GM12864 (cell line): Measurements from ENCODE around the gene PAK5.

Experiments used
- DNase-seq: peaks from one replicate; pipeline ENCODE4 v3.0.0-alpha.2; 2011; ENCODE audit warnings: low read depth
- H3K4me3 ChIP-seq: 2 replicates; pipeline ENCODE4 v1.5.1; 2011; ENCODE audit warnings: mild to moderate bottlenecking, low read depth, low read length, control low read depth
- CTCF ChIP-seq: IDR thresholded peaks from 2 replicates; pipeline ENCODE4 v1.5.1; 2011; ENCODE audit warnings: low read depth, mild to moderate bottlenecking, moderate library complexity, low read length, control low read depth, inconsistent platforms; ENCODE audit errors: missing control alignments

Gene PAK5

DNA sequence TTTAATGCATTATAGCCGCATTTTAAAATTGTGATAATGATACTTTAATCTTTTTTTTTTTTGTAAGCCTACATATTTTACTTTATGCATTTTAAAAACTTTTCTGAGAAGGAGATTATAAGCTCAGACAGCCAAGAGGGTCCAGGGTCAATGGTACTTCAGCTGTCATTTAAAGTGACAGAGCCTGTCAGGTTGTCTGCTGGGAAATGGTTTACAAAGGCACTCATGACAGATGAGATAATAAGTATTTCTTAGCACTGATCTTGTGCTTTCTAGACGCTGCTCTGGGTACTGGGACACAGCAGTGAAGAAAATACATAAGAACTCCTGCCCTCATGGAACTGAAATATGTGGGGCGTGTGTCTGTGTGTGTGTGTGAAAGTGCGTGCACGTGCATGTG is 304.9 kb downstream of the PAK5 start:
- DNase-seq, result no peak
- H3K4me3 ChIP-seq, result no peak overlapping the region
- no peak for TF ChIP-seq CTCF

DNA sequence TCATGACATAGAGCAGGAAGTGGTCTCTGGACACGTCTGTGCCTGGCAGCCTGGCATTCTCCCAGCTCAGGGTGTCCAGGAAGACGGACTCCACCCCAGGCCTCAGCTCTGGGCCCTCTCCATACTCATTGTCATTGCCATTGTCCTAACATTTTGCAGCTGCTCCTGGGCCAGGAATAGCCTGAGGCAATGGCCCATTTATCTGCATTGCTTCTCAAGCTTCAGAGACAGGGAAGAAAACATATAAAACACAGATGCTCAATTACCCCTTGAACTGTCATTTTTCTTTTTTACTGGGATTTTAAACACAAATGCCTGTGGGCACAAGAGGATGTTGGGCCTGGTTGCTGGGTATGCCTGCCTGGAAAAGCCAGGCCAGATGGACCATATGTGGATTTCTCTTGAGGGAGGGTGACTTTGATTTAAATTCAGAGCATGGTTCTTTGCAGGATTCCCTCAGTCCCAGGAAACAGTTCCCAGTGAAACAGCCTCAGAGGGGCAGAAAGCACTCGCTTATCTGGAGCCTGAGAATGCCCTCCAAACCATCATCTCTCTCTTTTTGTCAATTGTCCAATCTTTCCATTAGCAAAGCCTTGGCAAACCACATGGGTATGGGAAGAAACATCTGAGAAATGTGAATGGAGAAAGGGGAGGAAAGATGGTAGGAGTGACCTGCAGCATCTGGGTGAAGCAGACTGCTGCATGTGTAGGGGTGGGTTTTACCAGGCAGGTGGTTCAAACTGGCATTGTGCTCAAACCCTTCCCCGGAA is 306.6 kb downstream of the PAK5 start:
- no peak overlapping the region for H3K4me3 ChIP-seq
- TF ChIP-seq CTCF, result no peak
- no peak for DNase-seq

DNA sequence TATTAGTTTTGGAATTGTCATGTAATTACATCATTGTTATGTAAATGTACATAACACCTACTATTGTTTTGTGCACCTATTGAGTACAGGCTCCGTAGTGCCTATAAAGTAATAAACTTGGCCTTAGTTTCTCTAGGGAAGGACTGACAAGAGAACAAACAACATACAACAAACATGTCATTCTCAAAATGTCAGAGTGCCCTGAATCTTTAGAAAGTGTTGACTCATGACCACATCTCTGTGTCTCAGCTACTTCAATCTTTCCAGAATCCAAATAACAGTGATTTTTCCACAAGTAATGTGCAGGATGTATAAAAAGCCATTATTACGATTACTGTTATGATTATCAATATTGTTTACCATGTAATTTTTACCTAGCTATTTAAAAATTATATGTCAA is 307.3 kb downstream of the PAK5 start:
- TF ChIP-seq CTCF, result no peak
- no peak overlapping the region for H3K4me3 ChIP-seq
- no peak for DNase-seq

DNA sequence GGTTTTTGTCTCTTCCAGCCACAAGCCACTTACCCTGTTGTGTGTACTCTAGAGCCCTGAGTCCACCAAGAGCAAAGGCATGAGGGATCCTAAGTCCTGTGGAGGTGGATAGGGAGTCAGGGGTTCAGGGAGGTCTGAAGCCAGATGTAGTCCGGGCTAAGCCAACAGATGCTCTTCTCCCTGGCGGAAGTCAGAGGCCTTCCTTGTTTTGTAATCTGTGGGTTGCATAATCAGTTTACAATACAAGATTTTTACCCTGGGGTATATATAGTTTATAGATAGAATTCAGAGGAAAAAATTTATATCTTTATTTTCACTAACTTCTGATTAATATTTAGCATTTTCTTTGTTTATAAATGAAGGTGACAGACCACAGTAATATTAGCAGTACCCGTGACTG is 315.2 kb downstream of the PAK5 start:
- no peak for TF ChIP-seq CTCF
- no peak overlapping the region for H3K4me3 ChIP-seq
- no peak for DNase-seq

DNA sequence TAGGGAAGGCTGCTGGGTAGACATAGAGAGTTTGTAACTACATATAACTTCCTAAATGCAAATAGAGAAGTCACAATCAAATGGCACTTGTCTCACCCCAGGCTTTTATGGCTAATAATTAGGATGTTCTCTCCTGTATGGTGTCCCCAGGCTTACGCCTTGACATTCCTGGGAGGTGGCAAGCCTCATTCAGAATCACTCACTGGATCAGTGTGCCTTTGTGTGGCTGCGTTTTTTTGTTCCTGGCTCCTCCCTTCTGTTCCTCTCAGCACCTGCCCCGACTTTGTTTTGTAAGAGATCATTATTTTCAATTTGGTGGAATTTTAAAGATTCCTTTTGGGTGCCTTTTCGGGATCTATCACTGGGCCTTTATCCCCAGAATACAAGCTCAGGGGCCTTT is 318.8 kb downstream of the PAK5 start:
- no peak for DNase-seq
- no peak overlapping the region for H3K4me3 ChIP-seq
- TF ChIP-seq CTCF, result no peak

DNA sequence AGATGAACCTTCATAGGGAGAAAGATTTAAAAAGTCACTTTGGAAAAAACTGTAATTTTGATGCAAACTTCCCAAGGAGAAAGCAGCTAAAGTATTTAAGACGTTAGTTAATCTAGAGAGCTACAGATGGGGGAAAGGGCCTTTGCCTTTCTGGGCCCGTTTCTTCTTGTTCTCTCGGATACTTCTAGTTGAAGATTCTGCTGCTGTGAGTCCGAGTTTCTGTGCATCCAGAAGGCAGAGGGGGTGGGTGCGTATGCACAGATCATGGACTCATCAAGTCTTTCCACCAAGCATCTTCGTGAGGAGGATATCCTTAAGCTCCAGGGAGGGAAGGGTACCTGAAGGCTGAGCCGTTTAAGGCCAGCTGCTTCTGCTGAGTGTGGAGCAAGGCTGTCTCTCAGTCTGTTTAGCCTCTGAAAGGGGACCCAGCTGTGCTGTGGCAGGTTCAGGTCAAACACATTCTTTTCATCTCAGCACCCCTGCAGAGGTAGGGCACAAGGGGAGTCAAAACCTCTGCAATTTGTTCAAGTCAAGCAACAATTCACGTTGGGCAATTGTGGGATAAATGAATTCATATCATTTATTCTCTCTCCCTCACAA is 320.2 kb downstream of the PAK5 start:
- DNase-seq, result no peak
- H3K4me3 ChIP-seq, result peak overlapping the region; percentile 74
- no peak for TF ChIP-seq CTCF
